K562 (cell line): ENCODE results near the gene PRKACA. TPM values are rescaled to one million over a fixed set of nuclear protein-coding genes. Genes with fewer than 3 reads are reported as not detected.

Experiments used
- PHF21A ChIP-seq: fragments of 450-650 bp; IDR thresholded peaks from 2 replicates; pipeline ENCODE4 v1.6.1; 2017; ENCODE audit warnings: low read depth, borderline replicate concordance
- POLR2G ChIP-seq: fragments of 200-400 bp; formaldehyde crosslinking; IDR thresholded peaks from 2 replicates; pipeline ENCODE4 v1.6.1; 2017; ENCODE audit warnings: low read depth, mild to moderate bottlenecking, antibody characterized with exemption, low read length, moderate library complexity
- PTTG1 ChIP-seq: fragments of 450-650 bp; IDR thresholded peaks from 2 replicates; pipeline ENCODE4 v1.6.1; 2016; ENCODE audit warnings: low read depth, mild to moderate bottlenecking, missing genetic modification characterization, missing compliant biosample characterization
- RBM17 ChIP-seq: fragments of 200-400 bp; formaldehyde crosslinking; IDR thresholded peaks from 2 replicates; pipeline ENCODE4 v1.6.1; 2017; ENCODE audit warnings: low read depth, mild to moderate bottlenecking, low read length, borderline replicate concordance
- ZFX ChIP-seq: sonication (generic); formaldehyde crosslinking; IDR thresholded peaks from 2 replicates; pipeline ENCODE4 v1.8.0; 2022; ENCODE audit warnings: mild to moderate bottlenecking, missing genetic modification reagents, moderate library complexity
- ZNF551 ChIP-seq: fragments of 250-450 bp; sonication (Bioruptor Pico); IDR thresholded peaks from 2 replicates; pipeline ENCODE4 v1.5.0; 2021; ENCODE audit warnings: mild to moderate bottlenecking, moderate library complexity
- polyA plus RNA-seq, 8 experiments: library from polyadenylated mRNA; depleted of rRNA in 4 of 8; stranded (reverse) in 5 of 8; unstranded in 3 of 8; fragments of >200 nt; fragmentation: Nextera tagmentation in 2 of 8; fragmentation: Illumina TruSeq in 1 of 8; extraction: Ambion mirVana in 2 of 8; extraction: Trizol in 1 of 8; gene quantifications; 2 replicates each; pipeline versions ENCODE4 v1.2.1 to v1.2.3, GENCODE V29; 2011 to 2014; ENCODE audit warnings: inconsistent platforms in 1 of 8, missing spikeins in 1 of 8
- total RNA-seq, 7 experiments: library from RNA; depleted of rRNA in 6 of 7; stranded (reverse); fragments of >200 nt in 6 of 7; fragmentation: Illumina TruSeq in 2 of 7; extraction: Trizol in 2 of 7; gene quantifications; 2 replicates each; pipeline versions ENCODE4 v1.2.1 to v1.2.3, GENCODE V29; 2011 to 2021; ENCODE audit warnings: low replicate concordance in 1 of 7
- TF ChIP-seq, protein P1 (sequence below): sonication (generic); formaldehyde crosslinking; IDR thresholded peaks from 2 replicates; pipeline ENCODE4 v1.8.1; 2023; ENCODE audit warnings: mild to moderate bottlenecking, missing genetic modification reagents
- TF ChIP-seq, protein P2 (sequence below): fragments of 450-650 bp; IDR thresholded peaks from 2 replicates; pipeline ENCODE4 v1.6.1; 2016; ENCODE audit warnings: missing biosample characterization, missing genetic modification characterization
- TF ChIP-seq, protein P3 (sequence below): fragments of 150-350 bp; IDR thresholded peaks from 2 replicates; pipeline ENCODE4 v1.6.1; 2014; ENCODE audit warnings: low read depth, mild to moderate bottlenecking, low read length, borderline replicate concordance
- TF ChIP-seq, protein P4 (sequence below): IDR thresholded peaks from 2 replicates; pipeline ENCODE4 v1.6.1; 2014; ENCODE audit warnings: antibody characterized with exemption
- TF ChIP-seq, protein P5 (sequence below): sonication (generic); formaldehyde crosslinking; IDR thresholded peaks from 2 replicates; pipeline ENCODE4 v1.9.0; 2022; ENCODE audit warnings: mild to moderate bottlenecking, missing genetic modification reagents

The PRKACA gene
- total and polyA plus RNA-seq, 9 of the 15 experiments (the other 6 are each of a cell fraction or from before 2014, with no cell fraction given): 1.2 to 63.1 (median 13.0) TPM

DNA sequence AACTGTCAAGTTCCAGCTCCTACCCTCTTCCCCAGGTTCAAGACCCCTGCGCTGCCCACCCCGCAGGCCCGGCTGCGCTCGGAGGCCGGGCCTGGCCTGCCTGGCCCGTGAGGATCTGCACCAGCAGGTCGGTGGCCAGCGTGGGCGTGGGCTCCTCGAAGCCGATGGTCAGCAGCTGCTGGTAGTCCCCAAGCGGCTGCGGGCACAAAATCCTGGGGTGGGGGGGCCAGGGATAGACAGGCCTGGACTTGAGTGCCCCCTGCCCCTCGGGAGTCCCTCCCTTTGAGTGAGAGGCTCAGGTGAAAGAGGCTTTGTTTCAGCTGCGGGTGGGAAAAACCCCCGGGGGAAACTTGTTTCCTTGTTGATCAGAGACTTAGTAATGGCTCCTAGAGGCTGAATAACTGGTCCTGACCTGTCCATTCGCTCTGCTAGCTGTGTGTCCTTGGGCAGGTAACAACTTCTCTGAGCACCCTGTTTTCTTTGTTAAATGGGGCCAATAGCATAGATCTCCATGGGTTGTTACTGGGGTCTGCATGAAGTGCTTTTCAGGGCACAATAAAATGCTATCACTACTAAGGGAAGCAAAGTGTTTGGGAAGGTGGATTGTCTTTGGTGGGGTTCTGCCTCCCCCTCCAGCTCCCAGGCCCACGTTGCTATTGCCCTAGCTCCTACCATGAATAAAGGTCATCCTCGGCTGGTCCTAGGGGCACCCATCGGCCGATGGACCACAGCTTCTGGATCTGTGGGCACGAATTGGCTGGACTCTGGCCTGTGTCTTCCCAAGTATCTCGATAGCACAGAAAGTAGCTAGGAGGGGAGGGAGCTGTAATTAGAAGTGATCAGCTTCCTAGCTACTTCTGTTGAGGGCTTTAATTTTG lies 35.5 kb downstream of the PRKACA start (continued):
- TF ChIP-seq, protein P1, sequence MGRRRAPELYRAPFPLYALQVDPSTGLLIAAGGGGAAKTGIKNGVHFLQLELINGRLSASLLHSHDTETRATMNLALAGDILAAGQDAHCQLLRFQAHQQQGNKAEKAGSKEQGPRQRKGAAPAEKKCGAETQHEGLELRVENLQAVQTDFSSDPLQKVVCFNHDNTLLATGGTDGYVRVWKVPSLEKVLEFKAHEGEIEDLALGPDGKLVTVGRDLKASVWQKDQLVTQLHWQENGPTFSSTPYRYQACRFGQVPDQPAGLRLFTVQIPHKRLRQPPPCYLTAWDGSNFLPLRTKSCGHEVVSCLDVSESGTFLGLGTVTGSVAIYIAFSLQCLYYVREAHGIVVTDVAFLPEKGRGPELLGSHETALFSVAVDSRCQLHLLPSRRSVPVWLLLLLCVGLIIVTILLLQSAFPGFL (CRISPR knock-in tag): 0 out of 2 replicates have a peak, but pooled peaks have one; percentile 7
- TF ChIP-seq, protein P2, sequence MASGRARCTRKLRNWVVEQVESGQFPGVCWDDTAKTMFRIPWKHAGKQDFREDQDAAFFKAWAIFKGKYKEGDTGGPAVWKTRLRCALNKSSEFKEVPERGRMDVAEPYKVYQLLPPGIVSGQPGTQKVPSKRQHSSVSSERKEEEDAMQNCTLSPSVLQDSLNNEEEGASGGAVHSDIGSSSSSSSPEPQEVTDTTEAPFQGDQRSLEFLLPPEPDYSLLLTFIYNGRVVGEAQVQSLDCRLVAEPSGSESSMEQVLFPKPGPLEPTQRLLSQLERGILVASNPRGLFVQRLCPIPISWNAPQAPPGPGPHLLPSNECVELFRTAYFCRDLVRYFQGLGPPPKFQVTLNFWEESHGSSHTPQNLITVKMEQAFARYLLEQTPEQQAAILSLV: no peak
- peak; percentile 74 for TF ChIP-seq POLR2G
- no peak for TF ChIP-seq RBM17
- TF ChIP-seq, protein P3, sequence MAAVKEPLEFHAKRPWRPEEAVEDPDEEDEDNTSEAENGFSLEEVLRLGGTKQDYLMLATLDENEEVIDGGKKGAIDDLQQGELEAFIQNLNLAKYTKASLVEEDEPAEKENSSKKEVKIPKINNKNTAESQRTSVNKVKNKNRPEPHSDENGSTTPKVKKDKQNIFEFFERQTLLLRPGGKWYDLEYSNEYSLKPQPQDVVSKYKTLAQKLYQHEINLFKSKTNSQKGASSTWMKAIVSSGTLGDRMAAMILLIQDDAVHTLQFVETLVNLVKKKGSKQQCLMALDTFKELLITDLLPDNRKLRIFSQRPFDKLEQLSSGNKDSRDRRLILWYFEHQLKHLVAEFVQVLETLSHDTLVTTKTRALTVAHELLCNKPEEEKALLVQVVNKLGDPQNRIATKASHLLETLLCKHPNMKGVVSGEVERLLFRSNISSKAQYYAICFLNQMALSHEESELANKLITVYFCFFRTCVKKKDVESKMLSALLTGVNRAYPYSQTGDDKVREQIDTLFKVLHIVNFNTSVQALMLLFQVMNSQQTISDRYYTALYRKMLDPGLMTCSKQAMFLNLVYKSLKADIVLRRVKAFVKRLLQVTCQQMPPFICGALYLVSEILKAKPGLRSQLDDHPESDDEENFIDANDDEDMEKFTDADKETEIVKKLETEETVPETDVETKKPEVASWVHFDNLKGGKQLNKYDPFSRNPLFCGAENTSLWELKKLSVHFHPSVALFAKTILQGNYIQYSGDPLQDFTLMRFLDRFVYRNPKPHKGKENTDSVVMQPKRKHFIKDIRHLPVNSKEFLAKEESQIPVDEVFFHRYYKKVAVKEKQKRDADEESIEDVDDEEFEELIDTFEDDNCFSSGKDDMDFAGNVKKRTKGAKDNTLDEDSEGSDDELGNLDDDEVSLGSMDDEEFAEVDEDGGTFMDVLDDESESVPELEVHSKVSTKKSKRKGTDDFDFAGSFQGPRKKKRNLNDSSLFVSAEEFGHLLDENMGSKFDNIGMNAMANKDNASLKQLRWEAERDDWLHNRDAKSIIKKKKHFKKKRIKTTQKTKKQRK: no peak
- TF ChIP-seq, protein P4, sequence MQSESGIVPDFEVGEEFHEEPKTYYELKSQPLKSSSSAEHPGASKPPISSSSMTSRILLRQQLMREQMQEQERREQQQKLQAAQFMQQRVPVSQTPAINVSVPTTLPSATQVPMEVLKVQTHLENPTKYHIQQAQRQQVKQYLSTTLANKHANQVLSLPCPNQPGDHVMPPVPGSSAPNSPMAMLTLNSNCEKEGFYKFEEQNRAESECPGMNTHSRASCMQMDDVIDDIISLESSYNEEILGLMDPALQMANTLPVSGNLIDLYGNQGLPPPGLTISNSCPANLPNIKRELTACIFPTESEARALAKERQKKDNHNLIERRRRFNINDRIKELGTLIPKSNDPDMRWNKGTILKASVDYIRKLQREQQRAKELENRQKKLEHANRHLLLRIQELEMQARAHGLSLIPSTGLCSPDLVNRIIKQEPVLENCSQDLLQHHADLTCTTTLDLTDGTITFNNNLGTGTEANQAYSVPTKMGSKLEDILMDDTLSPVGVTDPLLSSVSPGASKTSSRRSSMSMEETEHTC: no peak
- peak; percentile 51 for TF ChIP-seq ZFX (CRISPR knock-in tag)
- no peak for TF ChIP-seq ZNF551 (CRISPR knock-in tag)
- no peak for TF ChIP-seq PTTG1
- TF ChIP-seq, protein P5, sequence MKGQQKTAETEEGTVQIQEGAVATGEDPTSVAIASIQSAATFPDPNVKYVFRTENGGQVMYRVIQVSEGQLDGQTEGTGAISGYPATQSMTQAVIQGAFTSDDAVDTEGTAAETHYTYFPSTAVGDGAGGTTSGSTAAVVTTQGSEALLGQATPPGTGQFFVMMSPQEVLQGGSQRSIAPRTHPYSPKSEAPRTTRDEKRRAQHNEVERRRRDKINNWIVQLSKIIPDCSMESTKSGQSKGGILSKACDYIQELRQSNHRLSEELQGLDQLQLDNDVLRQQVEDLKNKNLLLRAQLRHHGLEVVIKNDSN (CRISPR knock-in tag): no peak
- no peak for TF ChIP-seq PHF21A
